Endodermal cell (in vitro differentiated cells): ENCODE results near the gene TREH. TPM values are rescaled to one million over a fixed set of nuclear protein-coding genes. Genes with fewer than 3 reads are reported as not detected.

Experiments used
- DNase-seq: peaks from one replicate; pipeline ENCODE4 v3.0.0-alpha.2; 2017
- H3K27ac ChIP-seq: 2 replicates; pipeline ENCODE4 v1.5.1; 2013; ENCODE audit warnings: mild to moderate bottlenecking, low read depth, low read length, moderate library complexity
- H3K27me3 ChIP-seq: 2 replicates; pipeline ENCODE4 v1.6.1; 2013; ENCODE audit warnings: mild to moderate bottlenecking, low read length, moderate library complexity; ENCODE audit not compliant: insufficient read depth, control insufficient read depth, poor library complexity, severe bottlenecking
- H3K36me3 ChIP-seq: 2 replicates; pipeline ENCODE4 v1.7.0; 2013; ENCODE audit warnings: mild to moderate bottlenecking, low read length, moderate library complexity; ENCODE audit not compliant: control insufficient read depth, insufficient read depth
- H3K4me1 ChIP-seq: one replicate; pipeline ENCODE4 v1.7.0; 2013; ENCODE audit warnings: low read length; ENCODE audit not compliant: control insufficient read depth, insufficient read depth
- H3K4me3 ChIP-seq: 2 replicates; pipeline ENCODE4 v1.5.1; 2013; ENCODE audit warnings: mild to moderate bottlenecking, low read length, moderate library complexity
- H3K9ac ChIP-seq: 2 replicates; pipeline ENCODE4 v1.6.1; 2013; ENCODE audit warnings: mild to moderate bottlenecking, low read length, moderate library complexity; ENCODE audit not compliant: poor library complexity, severe bottlenecking; ENCODE audit errors: extremely low read depth
- H3K9me3 ChIP-seq: 2 replicates; pipeline ENCODE4 v1.6.1; 2013; ENCODE audit warnings: mild to moderate bottlenecking, low read length, moderate library complexity; ENCODE audit not compliant: control insufficient read depth
- H3K27ac Mint-ChIP-seq: 2 replicates; pipeline ENCODE4 v1.8.0; 2020; ENCODE audit warnings: mixed read lengths
- H3K27me3 Mint-ChIP-seq: 2 replicates; pipeline ENCODE4 v1.8.0; 2021; ENCODE audit warnings: mild to moderate bottlenecking, mixed read lengths; ENCODE audit not compliant: insufficient read depth
- H3K36me3 Mint-ChIP-seq: 2 replicates; pipeline ENCODE4 v1.8.0; 2020; ENCODE audit warnings: low read depth, mixed read lengths
- H3K4me1 Mint-ChIP-seq: 2 replicates; pipeline ENCODE4 v1.8.0; 2020; ENCODE audit warnings: mixed read lengths
- H3K4me3 Mint-ChIP-seq: 2 replicates; pipeline ENCODE4 v1.8.0; 2020; ENCODE audit warnings: mild to moderate bottlenecking, moderate library complexity, mixed read lengths
- H3K9me3 Mint-ChIP-seq: 2 replicates; pipeline ENCODE4 v1.8.0; 2020; ENCODE audit warnings: mild to moderate bottlenecking, mixed read lengths
- CTCF ChIP-seq: fragments of 200-600 bp; sonication (generic); conservative IDR thresholded peaks from 2 replicates; pipeline ENCODE4 v1.5.0; 2021; ENCODE audit warnings: antibody characterized with exemption, mild to moderate bottlenecking
- WGBS, 2 experiments: methylation state at CpG; one replicate each; pipeline versions ENCODE4 v1.1.5 to v1.1.7; 2013; ENCODE audit warnings: missing lambda C conversion rate in 2 of 2, mixed read lengths in 1 of 2; ENCODE audit not compliant: insufficient coverage in 1 of 2, insufficient read length in 1 of 2; 5-methylcytosine and 5-hydroxymethylcytosine counted together
- total RNA-seq, 2 donors: library from RNA; stranded (reverse); fragmentation: NEBNext Ultra II Directional in 1 of 2; extraction: Animal tissue kit (Norgen Biotek cat#: 25700) in 1 of 2; gene quantifications; 2 replicates in 1 of 2; 3 replicates in 1 of 2; pipeline ENCODE4 v1.2.1, GENCODE V29; 2021

Gene TREH
- total RNA-seq, 2 donors from 2014 or later, result not detected

DNA sequence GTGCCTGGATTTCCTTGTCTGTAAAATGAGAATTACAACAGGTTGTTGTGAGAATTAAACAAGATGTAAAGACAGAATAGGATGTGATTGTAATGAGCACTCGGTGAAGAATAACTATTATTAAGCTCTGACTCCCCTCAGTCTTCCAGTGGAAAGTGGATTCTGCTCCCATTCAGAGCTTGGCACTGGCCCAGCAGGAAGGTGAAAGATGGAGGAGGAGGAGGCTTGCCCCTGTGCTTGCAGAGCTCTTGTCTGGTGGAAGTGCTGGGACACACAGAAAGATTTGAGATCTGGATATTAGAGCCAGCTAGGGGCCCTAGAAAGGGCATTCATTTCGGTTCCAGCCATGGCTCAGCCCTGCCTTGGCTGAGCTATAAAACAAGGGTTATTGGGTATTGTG is 43.8 kb downstream of the TREH start:
- H3K27ac Mint-ChIP-seq, result peak overlapping the region; percentile 70
- Histone ChIP-seq H3K9me3 (no peaks in the 10 kb centered on the region), H3K27ac (peak overlapping the region; percentile 25), H3K36me3 (peaks cover 14% of the 10 kb centered on the region), H3K9ac (peak overlapping the region; percentile 44), H3K4me1 (peaks cover 7% of the 10 kb centered on the region), H3K27me3 (peaks cover 10% of the 10 kb centered on the region), H3K4me3 (peak overlapping the region; percentile 76)
- 79 to 100% methylated on average over 2 of the region's 2 CpGs for WGBS, 2 experiments
- peaks cover 16% of the 10 kb centered on the region for H3K4me1 Mint-ChIP-seq
- DNase-seq, result no peak
- H3K4me3 Mint-ChIP-seq, result peak overlapping the region; percentile 55
- H3K36me3 Mint-ChIP-seq, result peaks cover 29% of the 10 kb centered on the region
- TF ChIP-seq CTCF, result no peak
- peaks cover 2% of the 10 kb centered on the region for H3K27me3 Mint-ChIP-seq
- H3K9me3 Mint-ChIP-seq, result no peaks in the 10 kb centered on the region

DNA sequence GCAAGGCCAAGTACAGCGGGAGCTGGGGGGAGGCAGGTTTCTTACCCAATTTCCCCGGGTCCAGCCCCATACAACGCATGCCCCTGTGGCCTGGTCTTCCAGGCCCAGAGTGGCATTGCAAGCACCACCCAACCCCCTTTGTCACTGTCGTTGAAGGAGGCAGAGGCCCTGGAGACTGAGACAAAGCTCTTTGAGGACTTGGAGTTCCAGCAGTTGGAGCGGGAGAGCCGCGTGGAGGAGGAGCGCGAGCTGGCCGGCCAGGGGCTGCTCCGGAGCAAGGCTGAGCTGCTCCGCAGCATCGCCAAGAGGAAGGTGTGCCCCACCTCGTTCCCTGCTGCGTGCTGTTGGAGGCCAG is 44.2 kb downstream of the TREH start:
- Mint-ChIP-seq H3K27ac (peak overlapping the region; percentile 70), H3K4me3 (peak overlapping the region; percentile 55), H3K9me3 (no peaks in the 10 kb centered on the region), H3K27me3 (peaks cover 2% of the 10 kb centered on the region), H3K4me1 (peaks cover 16% of the 10 kb centered on the region), H3K36me3 (peaks cover 29% of the 10 kb centered on the region)
- peaks cover 14% of the 10 kb centered on the region for H3K36me3 ChIP-seq
- H3K4me1 ChIP-seq, result peaks cover 7% of the 10 kb centered on the region
- no peaks in the 10 kb centered on the region for H3K9me3 ChIP-seq
- DNase-seq, result no peak
- peak overlapping the region; percentile 44 for H3K9ac ChIP-seq
- no peak for TF ChIP-seq CTCF
- WGBS, 2 experiments, result 23 to 38% methylated on average over 15 of the region's 15 CpGs
- peak overlapping the region; percentile 25 for H3K27ac ChIP-seq
- H3K27me3 ChIP-seq, result peaks cover 10% of the 10 kb centered on the region
- peak overlapping the region; percentile 76 for H3K4me3 ChIP-seq

GRCh38 chr11:118634431-118635236 is 44.8 kb downstream of the TREH start:
- peaks cover 10% of the 10 kb centered on the region for H3K27me3 ChIP-seq
- peak overlapping the region; percentile 29 for H3K27ac ChIP-seq
- peak overlapping the region; percentile 44 for H3K9ac ChIP-seq
- Mint-ChIP-seq H3K36me3 (peaks cover 24% of the 10 kb centered on the region), H3K4me1 (peaks cover 16% of the 10 kb centered on the region), H3K4me3 (peak overlapping the region; percentile 55), H3K27ac (peak overlapping the region; percentile 87), H3K27me3 (peaks cover 2% of the 10 kb centered on the region), H3K9me3 (no peaks in the 10 kb centered on the region)
- peaks cover 7% of the 10 kb centered on the region for H3K4me1 ChIP-seq
- peaks cover 14% of the 10 kb centered on the region for H3K36me3 ChIP-seq
- peak; percentile 64 for TF ChIP-seq CTCF
- WGBS, 2 experiments, result 6 to 18% methylated on average over 8 to 40 of the region's 41 CpGs
- peak; percentile 96 for DNase-seq
- H3K9me3 ChIP-seq, result no peaks in the 10 kb centered on the region
- H3K4me3 ChIP-seq, result peak overlapping the region; percentile 76
